Right atrium auricular region (tissue), 2 donors: ENCODE measurements around the gene LRRC27. TPM values are rescaled to one million over a fixed set of nuclear protein-coding genes. Genes with fewer than 3 reads are reported as not detected.

Experiments
- DNase-seq: peaks from one replicate; pipeline ENCODE4 v3.0.0-alpha.2; 2019; ENCODE audit warnings: low spot score
- H3K27ac ChIP-seq, 2 donors: fragments of 200-600 bp; sonication (generic); 1 replicate in 1 of 2; 2 replicates in 1 of 2; pipeline ENCODE4 v1.5.1; 2016 to 2019
- H3K27me3 ChIP-seq, 2 donors: fragments of 200-600 bp; sonication (generic); one replicate each; pipeline versions ENCODE4 v1.5.1 to v1.6.0; 2017 to 2019
- H3K36me3 ChIP-seq: fragments of 200-600 bp; sonication (generic); one replicate; pipeline ENCODE4 v1.5.1; 2016
- H3K4me1 ChIP-seq, 2 donors: fragments of 200-600 bp; sonication (generic); one replicate each; pipeline versions ENCODE4 v1.5.1 to v1.6.0; 2017 to 2019
- H3K4me3 ChIP-seq, 2 donors: fragments of 200-600 bp; sonication (generic); 1 replicate in 1 of 2; 2 replicates in 1 of 2; pipeline ENCODE4 v1.5.1; 2017 to 2019; ENCODE audit warnings: mild to moderate bottlenecking in 1 of 2, moderate library complexity in 1 of 2
- H3K9me3 ChIP-seq, 2 donors: fragments of 200-600 bp; sonication (generic); one replicate each; pipeline ENCODE4 v1.5.1; 2019
- total RNA-seq, 2 donors: library from RNA; depleted of rRNA; stranded (reverse); fragments of >200 nt; gene quantifications; one replicate each; pipeline ENCODE4 v1.1.0, GENCODE V29; 2016
- TF ChIP-seq, protein P1 (sequence below), 2 donors: fragments of 200-600 bp; sonication (generic); IDR thresholded peaks; one replicate each; pipeline ENCODE4 v1.5.1; 2019; ENCODE audit warnings: antibody characterized with exemption in 2 of 2

The LRRC27 gene
- total RNA-seq, 2 donors from 2014 or later, result 2.6 to 4.6 TPM

- DNase-seq, result no peak
- no peaks in the 10 kb centered on the region for H3K36me3 ChIP-seq
Measured at GRCh38 chr10:132390921-132391675, 59.1 kb downstream of the LRRC27 start.

DNA sequence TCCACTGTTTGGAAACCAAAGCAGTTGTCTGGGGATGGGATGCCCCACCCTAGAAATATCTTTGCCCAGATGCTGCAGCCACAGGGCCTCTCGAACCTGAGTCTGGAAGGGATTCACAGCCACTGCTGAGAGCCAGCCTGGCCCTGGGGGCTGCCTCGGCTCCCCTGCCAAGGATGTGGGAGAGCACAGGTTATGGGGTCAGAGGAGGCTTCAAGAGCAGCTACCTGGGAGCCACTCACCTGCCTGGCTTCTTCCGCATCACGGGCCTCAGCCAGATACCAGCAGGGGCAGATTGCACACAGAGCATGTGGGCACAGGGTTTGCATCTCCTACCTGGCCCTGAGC is 59.7 kb downstream of the LRRC27 start:
- DNase-seq, result no peak
- no peak overlapping the region for H3K27ac ChIP-seq
- TF ChIP-seq, protein P1, sequence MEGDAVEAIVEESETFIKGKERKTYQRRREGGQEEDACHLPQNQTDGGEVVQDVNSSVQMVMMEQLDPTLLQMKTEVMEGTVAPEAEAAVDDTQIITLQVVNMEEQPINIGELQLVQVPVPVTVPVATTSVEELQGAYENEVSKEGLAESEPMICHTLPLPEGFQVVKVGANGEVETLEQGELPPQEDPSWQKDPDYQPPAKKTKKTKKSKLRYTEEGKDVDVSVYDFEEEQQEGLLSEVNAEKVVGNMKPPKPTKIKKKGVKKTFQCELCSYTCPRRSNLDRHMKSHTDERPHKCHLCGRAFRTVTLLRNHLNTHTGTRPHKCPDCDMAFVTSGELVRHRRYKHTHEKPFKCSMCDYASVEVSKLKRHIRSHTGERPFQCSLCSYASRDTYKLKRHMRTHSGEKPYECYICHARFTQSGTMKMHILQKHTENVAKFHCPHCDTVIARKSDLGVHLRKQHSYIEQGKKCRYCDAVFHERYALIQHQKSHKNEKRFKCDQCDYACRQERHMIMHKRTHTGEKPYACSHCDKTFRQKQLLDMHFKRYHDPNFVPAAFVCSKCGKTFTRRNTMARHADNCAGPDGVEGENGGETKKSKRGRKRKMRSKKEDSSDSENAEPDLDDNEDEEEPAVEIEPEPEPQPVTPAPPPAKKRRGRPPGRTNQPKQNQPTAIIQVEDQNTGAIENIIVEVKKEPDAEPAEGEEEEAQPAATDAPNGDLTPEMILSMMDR (IDR thresholded peaks at IDR 0.05), result no peak
- H3K27me3 ChIP-seq, result no peaks in the 10 kb centered on the region
- no peaks in the 10 kb centered on the region for H3K9me3 ChIP-seq
- H3K36me3 ChIP-seq, result no peaks in the 10 kb centered on the region
- no peak overlapping the region for H3K4me3 ChIP-seq
- peaks cover 0 to 18% of the 10 kb centered on the region in 2 donors for H3K4me1 ChIP-seq

More at GRCh38 chr10:132390921-132391675, 59.1 kb downstream of the LRRC27 start:
- TF ChIP-seq, protein P1 (IDR thresholded peaks at IDR 0.05), result no peak
- Histone ChIP-seq H3K4me1 (peaks cover 0 to 21% of the 10 kb centered on the region in 2 donors), H3K27ac (no peak overlapping the region), H3K9me3 (no peaks in the 10 kb centered on the region), H3K27me3 (no peaks in the 10 kb centered on the region), H3K4me3 (no peak overlapping the region)

DNA sequence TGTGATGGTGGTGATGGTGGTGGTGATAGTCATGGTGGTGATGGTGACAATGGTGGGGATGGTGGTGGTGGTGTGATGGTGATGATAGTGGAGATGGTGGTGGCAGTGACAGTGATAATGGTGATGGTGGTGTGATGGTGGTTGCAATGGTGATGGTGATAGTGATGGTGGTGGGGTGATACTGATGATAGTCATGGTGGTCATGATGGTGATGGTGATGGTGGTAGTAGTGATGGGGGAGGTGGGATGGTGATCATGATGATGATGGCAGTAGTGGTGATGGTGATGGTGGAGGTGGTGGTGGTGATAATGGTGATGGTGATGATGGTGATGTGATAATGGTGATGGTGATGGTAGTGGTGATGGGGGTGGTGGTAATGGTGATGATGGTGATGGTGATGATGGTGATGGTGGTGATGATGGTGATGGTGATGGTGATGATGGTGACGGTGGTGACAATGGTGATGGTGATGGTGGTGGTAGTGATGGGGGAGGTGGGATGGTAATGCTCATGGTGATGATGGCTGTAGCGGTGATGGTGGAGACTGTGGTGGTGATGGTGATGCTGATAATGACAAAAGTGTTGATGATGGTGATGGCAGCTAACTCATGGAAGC is 60.3 kb downstream of the LRRC27 start:
- no peak for DNase-seq
- Histone ChIP-seq H3K4me3 (no peak overlapping the region), H3K4me1 (peaks cover 0 to 18% of the 10 kb centered on the region in 2 donors)

DNA sequence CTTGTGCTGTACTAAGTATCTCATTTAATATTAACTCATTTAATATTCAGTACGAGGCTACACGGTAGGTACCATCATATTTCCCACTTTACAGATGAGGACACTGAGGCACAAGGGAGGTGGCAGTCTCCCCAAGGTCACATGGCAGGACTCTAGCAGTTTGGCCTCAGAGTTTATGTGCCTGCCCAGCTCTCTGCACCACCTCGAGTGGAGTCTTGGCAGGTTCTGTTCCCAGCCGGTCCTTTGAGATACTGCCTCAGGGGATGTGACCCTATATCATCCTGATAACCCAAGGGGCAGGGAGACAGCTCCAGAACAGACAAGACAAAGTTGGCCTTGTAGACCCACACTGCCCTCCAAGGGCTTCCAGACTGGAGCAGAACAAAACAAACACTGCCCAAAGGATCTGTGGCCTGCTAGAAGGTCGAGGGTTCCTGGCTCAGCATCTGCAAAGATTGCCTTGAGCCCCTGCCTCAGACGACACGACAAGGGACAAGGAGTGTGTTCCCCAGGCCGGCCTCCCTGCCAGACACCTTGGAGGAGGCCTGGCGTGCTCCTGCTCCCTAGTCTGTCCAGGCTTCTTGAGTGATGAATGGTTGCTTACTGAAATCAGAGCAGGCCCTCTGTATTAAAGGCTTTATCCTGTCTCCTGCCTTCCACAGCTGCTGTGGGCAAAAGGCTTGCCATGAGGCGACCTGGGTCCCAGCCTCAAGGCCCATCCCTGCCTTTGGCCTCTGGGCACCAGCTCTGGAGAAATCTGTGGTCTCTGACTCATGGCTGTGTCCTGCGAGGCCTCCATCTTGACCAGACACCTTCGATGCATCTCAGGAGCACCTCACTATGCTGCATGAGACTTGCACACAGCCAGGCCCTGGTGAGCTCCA is 61.1 kb downstream of the LRRC27 start:
- no peak for DNase-seq
- Histone ChIP-seq H3K27ac (no peak overlapping the region), H3K4me3 (no peak overlapping the region), H3K4me1 (peaks cover 0 to 25% of the 10 kb centered on the region in 2 donors), H3K36me3 (no peaks in the 10 kb centered on the region), H3K9me3 (no peaks in the 10 kb centered on the region), H3K27me3 (no peaks in the 10 kb centered on the region)
- TF ChIP-seq, protein P1 (IDR thresholded peaks at IDR 0.05), result no peak

More for the DNA sequence above, 60.3 kb downstream of the LRRC27 start:
- TF ChIP-seq, protein P1 (IDR thresholded peaks at IDR 0.05), result no peak
- H3K27ac ChIP-seq, result no peak overlapping the region
- no peaks in the 10 kb centered on the region for H3K27me3 ChIP-seq
- H3K9me3 ChIP-seq, result no peaks in the 10 kb centered on the region
- H3K36me3 ChIP-seq, result no peaks in the 10 kb centered on the region

DNA sequence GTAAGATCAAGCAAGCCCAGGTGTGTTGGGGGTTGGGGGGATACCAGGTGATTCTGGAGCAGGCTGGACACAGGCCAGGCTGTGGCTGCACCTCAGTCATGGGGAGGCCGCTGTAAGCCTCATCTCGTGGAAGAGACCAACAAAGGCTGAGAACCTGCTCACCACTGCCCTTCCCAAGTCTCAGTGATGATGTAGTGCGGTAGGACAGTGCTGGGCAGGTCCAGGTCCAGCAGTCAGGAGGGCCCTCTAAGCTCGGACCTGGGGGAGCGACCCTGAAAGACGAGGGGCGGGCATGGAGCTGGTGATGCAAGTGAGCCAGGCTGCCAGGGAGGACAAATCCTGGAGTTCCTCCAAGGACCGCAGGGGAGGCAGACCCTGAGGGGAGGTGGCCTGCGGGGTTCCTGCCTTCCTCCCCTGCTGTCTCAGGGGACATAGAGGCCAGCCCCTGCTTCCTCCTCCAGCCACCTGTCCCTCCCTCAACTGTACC is 61.7 kb downstream of the LRRC27 start:
- Histone ChIP-seq H3K9me3 (no peaks in the 10 kb centered on the region), H3K36me3 (no peaks in the 10 kb centered on the region), H3K4me3 (no peak overlapping the region), H3K27me3 (no peaks in the 10 kb centered on the region), H3K4me1 (peaks cover 0 to 32% of the 10 kb centered on the region in 2 donors), H3K27ac (no peak overlapping the region)
- no peak for DNase-seq
- TF ChIP-seq, protein P1 (IDR thresholded peaks at IDR 0.05), result no peak
